NCI-H2107 (cell line): ENCODE measurements around the gene C16orf96.
"Not testable (repeated sequence)": the region's sequence is repeated elsewhere in the genome, so short reads cannot be mapped to it uniquely, and the experiment has no call there.

Experiments used
- DNase-seq: peaks from one replicate; lab custom pipeline; 2025; lab: John Stamatoyannopoulos, UW

The C16orf96 gene

DNA sequence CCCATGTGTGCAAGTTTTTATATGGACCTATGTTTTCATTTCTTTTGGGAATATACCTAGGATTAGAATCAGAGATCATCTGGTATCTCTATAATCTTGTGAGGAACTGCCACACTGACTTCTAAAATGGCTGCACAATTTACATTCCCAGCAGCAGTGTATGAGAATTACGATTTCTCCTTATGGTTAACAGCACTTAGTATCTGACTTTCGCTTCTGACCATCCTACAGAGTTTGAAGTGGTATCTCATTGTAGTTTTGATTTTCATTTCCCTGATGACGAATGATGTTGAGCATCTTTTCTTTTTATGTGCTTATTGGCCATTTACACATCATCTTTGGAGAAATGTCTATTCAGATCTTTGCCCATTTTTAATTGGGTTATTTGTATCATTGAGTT, 10.0 kb downstream of the C16orf96 start:
- no peak for DNase-seq

- DNase-seq: no peak
These were observed 13.9 kb downstream of the C16orf96 start for GRCh38 chr16:4570086-4570485.

GRCh38 chr16:4570688-4571321, 14.7 kb downstream of the C16orf96 start:
- no peak for DNase-seq

- DNase-seq: no peak
These were observed 16.6 kb downstream of the C16orf96 start for GRCh38 chr16:4572715-4573114.

- DNase-seq: not testable (repeated sequence)
These were observed 17.8 kb downstream of the C16orf96 start for GRCh38 chr16:4573926-4574325.

- no peak for DNase-seq
These were observed 19.0 kb downstream of the C16orf96 start for GRCh38 chr16:4574919-4575705.

GRCh38 chr16:4576008-4576407, 19.9 kb downstream of the C16orf96 start:
- DNase-seq: no peak

DNA sequence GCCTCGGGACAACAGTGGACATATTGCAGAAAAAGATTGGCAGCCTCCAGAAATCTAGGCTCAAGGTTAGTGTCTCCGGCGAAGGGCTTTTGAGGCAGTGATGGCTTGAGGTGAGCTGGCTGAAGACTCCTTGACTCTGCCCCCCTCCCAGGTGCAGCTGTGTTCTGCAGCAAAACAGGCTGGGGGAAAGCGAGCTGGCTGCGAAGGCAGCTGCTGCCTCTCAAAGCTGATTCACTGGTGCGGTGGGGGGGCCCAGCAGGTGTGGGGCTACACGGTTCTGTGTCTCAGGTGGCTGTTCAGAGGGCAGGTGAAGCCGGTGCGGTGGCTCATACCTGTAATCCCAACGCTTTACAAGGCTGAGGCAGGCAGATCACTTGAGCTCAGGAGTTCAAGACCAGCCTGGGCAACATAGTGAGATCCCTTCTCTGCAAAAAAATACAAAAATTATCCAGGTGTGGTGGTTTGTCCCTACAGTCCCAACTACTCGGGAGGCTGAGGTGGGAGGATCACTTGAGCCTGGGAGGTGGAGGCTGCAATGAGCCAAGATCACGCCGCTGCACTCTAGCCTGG, 22.9 kb downstream of the C16orf96 start:
- peak; percentile 58 for DNase-seq

DNA sequence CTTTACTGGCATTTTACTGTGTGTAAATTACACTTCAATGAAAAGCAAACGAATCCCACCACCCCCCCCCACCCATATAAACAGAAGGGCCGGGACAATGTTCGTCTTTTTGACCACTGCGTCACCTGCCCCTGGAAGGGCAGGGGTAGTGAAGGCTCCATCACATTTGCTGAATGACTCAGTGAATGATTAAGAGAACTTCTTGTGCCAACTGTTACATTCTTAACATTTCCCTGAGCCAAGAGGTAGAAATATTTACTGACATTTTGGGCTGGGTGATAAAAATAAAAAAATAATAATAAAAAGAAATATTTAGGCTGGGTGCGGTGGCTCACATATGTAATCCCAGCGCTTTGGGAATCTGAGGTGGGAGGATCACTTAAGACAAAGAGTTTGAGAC, 24.1 kb downstream of the C16orf96 start:
- no peak for DNase-seq

GRCh38 chr16:4583906-4584305, 27.8 kb downstream of the C16orf96 start:
- no peak for DNase-seq

DNA sequence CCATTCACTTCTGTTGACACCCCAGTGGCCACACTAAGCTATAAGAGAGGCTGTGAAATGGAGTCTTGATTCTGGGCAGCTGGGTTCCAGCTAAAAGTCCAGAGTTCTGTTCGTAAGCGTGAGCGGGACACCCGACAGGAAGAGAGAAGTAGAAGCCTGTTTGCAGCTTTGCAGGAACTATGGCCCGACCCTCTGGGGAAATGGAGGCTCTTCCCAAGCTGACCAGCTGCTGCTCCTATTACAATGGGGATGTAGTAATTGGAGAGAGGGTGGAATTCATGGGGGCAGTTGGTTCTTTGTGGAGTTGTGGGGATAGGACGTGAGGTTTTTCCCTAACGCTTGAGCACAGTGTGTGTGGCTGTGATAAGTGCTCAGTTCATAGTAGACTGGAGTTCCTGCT, 30.2 kb downstream of the C16orf96 start:
- no peak for DNase-seq

- no peak for DNase-seq
These were observed 32.2 kb downstream of the C16orf96 start for GRCh38 chr16:4588386-4588785.

GRCh38 chr16:4588961-4589360, 32.8 kb downstream of the C16orf96 start:
- DNase-seq: no peak

GRCh38 chr16:4591191-4591590, 35.1 kb downstream of the C16orf96 start:
- no peak for DNase-seq

DNA sequence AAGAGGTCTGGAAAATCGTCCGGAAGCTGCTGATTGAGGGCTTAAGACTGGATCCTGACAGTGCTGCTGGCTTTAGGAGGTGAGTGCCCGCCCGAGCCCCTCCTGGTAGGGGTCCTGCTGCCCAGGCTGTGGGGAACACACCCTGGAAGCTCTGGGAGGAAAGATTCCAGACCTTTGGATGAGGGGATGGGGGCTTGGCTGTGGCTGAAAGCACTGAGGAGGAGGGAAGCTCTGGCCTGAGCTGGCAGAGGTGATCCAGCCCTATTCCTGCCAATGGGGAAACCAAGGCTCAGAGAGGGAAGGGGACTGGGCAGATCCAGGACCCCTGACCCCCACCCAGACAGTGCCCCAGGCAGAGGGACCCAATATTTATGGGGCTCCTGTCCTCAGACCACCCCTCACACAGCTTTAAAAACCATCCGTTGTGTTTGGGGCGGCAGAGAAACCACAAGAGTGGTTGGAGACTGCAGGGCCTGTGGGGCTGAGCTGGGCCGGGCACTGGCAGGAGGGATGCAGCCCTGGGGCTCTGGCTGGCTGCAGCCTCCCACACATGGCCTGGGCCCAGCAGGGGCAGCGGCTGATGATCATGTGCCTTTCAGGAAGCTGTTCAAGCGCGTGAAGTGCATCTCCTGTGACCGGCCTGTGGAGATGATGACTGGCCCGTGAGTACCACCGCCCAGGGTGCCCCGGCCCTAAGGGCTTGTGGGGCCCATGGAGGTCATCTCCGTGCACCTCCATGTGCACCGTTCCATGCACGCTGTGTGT, 35.7 kb downstream of the C16orf96 start:
- no peak for DNase-seq

GRCh38 chr16:4593086-4593485, 36.9 kb downstream of the C16orf96 start:
- peak; percentile 20 for DNase-seq

GRCh38 chr16:4594433-4595410, 38.6 kb downstream of the C16orf96 start:
- DNase-seq: no peak

- no peak for DNase-seq
These were observed 41.0 kb downstream of the C16orf96 start for GRCh38 chr16:4597174-4597573.

GRCh38 chr16:4599037-4599436, 42.9 kb downstream of the C16orf96 start:
- no peak for DNase-seq

DNA sequence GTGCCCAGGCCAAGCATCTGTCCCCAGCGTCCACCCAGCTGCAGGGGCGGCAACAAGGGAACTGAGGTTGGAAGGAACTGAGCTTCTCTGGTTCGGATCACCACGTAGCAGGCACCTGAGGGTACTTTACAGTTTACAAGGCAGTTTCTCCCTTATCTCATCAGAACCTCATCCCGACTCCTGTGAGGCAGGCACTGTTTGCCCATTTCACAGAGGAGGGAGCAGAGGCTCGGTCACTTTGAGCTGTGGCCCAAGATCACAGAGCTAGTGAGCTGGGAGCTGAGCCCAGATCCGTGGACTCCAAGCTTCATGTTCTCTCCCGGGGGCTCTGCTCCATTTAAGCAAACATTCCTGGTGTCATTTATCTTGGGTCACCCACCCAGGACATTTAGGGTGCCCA, 43.4 kb downstream of the C16orf96 start:
- no peak for DNase-seq
